ENCODE measurements around the gene PHF2.

Gene PHF2

GRCh38 chr9:93682155-93682968 lies 106.0 kb downstream of the PHF2 start:
- peak; percentile 26 for DNase-seq

GRCh38 chr9:93683331-93684134 lies 107.1 kb downstream of the PHF2 start:
- DNase-seq = no peak

GRCh38 chr9:93684161-93684765 lies 107.9 kb downstream of the PHF2 start:
- no peak for DNase-seq

GRCh38 chr9:93684806-93685543 lies 108.6 kb downstream of the PHF2 start:
- DNase-seq = no peak

- no peak for DNase-seq
Measured at GRCh38 chr9:93686127-93686879, 109.9 kb downstream of the PHF2 start.

GRCh38 chr9:93686880-93687236 lies 110.5 kb downstream of the PHF2 start:
- DNase-seq = no peak

GRCh38 chr9:93690618-93691017 lies 114.2 kb downstream of the PHF2 start:
- DNase-seq = no peak

GRCh38 chr9:93693129-93693528 lies 116.7 kb downstream of the PHF2 start:
- DNase-seq = no peak

- DNase-seq = peak; percentile 84
Measured at GRCh38 chr9:93697352-93698139, 121.2 kb downstream of the PHF2 start.

- DNase-seq = no peak
Measured at GRCh38 chr9:93698140-93698908, 121.9 kb downstream of the PHF2 start.

GRCh38 chr9:93699650-93700049 lies 123.3 kb downstream of the PHF2 start:
- no peak for DNase-seq

- no peak for DNase-seq
Measured at GRCh38 chr9:93701494-93702218, 125.3 kb downstream of the PHF2 start.

- no peak for DNase-seq
Measured at GRCh38 chr9:93702261-93702660, 125.9 kb downstream of the PHF2 start.

GRCh38 chr9:93708289-93708986 lies 132.1 kb downstream of the PHF2 start:
- DNase-seq = no peak

GRCh38 chr9:93708987-93709302 lies 132.6 kb downstream of the PHF2 start:
- DNase-seq = no peak

- DNase-seq = no peak
Measured at GRCh38 chr9:93709600-93710369, 133.4 kb downstream of the PHF2 start.

- DNase-seq = no peak
Measured at GRCh38 chr9:93710370-93710723, 134.0 kb downstream of the PHF2 start.

- no peak for DNase-seq
Measured at GRCh38 chr9:93711002-93711401, 134.6 kb downstream of the PHF2 start.

- DNase-seq = no peak
Measured at GRCh38 chr9:93712896-93713295, 136.5 kb downstream of the PHF2 start.

Measured in DMS153 (cell line).